HL-60 (cell line): Measurements from ENCODE around the gene RNF5.

Experiments
- DNase-seq, 2 experiments: peaks; one replicate each; pipeline ENCODE4 v3.0.0-alpha.2; 2010 to 2020; ENCODE audit warnings: low read depth in 1 of 2, low spot score in 1 of 2
- H3K27ac ChIP-seq: fragments of 250-450 bp; sonication (Bioruptor Pico); replicated peaks from 2 replicates; pipeline ENCODE4 v1.5.1; 2020; ENCODE audit warnings: mild to moderate bottlenecking, moderate library complexity
- H3K27me3 ChIP-seq: fragments of 250-450 bp; sonication (Bioruptor Pico); 2 replicates; pipeline ENCODE4 v1.5.1; 2021; ENCODE audit warnings: mild to moderate bottlenecking, moderate library complexity; ENCODE audit not compliant: insufficient read depth, poor library complexity, severe bottlenecking
- H3K4me3 ChIP-seq: replicated peaks from 2 replicates; pipeline ENCODE4 v1.5.1; 2011; ENCODE audit warnings: mild to moderate bottlenecking, control low read depth, low read length; ENCODE audit not compliant: insufficient read depth
- GABPA ChIP-seq: IDR thresholded peaks from 2 replicates; pipeline ENCODE4 v1.6.1; 2012; ENCODE audit warnings: low read depth
- POLR2AphosphoS5 ChIP-seq: IDR thresholded peaks from 2 replicates; pipeline ENCODE4 v1.6.1; 2012; ENCODE audit warnings: low read depth
- SPI1 ChIP-seq: IDR thresholded peaks from 2 replicates; pipeline ENCODE4 v1.6.1; 2012; ENCODE audit warnings: low read depth, mild to moderate bottlenecking, borderline replicate concordance
- TF ChIP-seq, protein P1 (sequence below): IDR thresholded peaks from 2 replicates; pipeline ENCODE4 v1.6.1; 2012; ENCODE audit warnings: low read depth; ENCODE audit not compliant: insufficient replicate concordance
- TF ChIP-seq, protein P2 (sequence below): IDR thresholded peaks from one replicate; pipeline ENCODE4 v1.5.1; 2011; ENCODE audit warnings: low read length, control low read depth, inconsistent platforms; ENCODE audit not compliant: insufficient read depth

Gene RNF5

DNA sequence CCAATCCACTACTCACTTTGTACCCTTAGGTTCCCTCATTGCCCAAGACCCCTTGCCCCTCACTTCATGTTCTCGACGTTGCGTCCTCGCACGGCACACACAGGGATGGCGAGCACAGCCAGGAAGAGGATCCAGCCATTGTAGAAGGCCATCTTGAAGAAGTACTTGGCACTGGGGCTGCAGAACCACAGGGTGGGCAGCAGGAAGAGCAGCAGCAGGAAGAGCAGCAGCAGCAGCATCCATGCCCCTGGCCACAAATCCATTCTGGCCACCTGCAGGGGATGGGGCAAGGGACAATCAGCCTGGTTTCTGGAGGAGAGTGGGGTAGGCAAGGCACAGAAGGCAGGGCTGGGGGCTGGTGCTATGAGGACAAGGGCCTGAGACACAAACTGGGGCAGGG lies 7.0 kb upstream of the RNF5 start:
- no peak overlapping the region for H3K4me3 ChIP-seq
- H3K27me3 ChIP-seq, result no peaks in the 10 kb centered on the region
- H3K27ac ChIP-seq, result no peak overlapping the region
- DNase-seq, result no peak
- TF ChIP-seq, protein P1, sequence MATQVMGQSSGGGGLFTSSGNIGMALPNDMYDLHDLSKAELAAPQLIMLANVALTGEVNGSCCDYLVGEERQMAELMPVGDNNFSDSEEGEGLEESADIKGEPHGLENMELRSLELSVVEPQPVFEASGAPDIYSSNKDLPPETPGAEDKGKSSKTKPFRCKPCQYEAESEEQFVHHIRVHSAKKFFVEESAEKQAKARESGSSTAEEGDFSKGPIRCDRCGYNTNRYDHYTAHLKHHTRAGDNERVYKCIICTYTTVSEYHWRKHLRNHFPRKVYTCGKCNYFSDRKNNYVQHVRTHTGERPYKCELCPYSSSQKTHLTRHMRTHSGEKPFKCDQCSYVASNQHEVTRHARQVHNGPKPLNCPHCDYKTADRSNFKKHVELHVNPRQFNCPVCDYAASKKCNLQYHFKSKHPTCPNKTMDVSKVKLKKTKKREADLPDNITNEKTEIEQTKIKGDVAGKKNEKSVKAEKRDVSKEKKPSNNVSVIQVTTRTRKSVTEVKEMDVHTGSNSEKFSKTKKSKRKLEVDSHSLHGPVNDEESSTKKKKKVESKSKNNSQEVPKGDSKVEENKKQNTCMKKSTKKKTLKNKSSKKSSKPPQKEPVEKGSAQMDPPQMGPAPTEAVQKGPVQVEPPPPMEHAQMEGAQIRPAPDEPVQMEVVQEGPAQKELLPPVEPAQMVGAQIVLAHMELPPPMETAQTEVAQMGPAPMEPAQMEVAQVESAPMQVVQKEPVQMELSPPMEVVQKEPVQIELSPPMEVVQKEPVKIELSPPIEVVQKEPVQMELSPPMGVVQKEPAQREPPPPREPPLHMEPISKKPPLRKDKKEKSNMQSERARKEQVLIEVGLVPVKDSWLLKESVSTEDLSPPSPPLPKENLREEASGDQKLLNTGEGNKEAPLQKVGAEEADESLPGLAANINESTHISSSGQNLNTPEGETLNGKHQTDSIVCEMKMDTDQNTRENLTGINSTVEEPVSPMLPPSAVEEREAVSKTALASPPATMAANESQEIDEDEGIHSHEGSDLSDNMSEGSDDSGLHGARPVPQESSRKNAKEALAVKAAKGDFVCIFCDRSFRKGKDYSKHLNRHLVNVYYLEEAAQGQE, result no peak
- TF ChIP-seq GABPA (no peak), SPI1 (no peak), POLR2AphosphoS5 (no peak)
- TF ChIP-seq, protein P2, sequence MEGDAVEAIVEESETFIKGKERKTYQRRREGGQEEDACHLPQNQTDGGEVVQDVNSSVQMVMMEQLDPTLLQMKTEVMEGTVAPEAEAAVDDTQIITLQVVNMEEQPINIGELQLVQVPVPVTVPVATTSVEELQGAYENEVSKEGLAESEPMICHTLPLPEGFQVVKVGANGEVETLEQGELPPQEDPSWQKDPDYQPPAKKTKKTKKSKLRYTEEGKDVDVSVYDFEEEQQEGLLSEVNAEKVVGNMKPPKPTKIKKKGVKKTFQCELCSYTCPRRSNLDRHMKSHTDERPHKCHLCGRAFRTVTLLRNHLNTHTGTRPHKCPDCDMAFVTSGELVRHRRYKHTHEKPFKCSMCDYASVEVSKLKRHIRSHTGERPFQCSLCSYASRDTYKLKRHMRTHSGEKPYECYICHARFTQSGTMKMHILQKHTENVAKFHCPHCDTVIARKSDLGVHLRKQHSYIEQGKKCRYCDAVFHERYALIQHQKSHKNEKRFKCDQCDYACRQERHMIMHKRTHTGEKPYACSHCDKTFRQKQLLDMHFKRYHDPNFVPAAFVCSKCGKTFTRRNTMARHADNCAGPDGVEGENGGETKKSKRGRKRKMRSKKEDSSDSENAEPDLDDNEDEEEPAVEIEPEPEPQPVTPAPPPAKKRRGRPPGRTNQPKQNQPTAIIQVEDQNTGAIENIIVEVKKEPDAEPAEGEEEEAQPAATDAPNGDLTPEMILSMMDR, result no peak

DNA sequence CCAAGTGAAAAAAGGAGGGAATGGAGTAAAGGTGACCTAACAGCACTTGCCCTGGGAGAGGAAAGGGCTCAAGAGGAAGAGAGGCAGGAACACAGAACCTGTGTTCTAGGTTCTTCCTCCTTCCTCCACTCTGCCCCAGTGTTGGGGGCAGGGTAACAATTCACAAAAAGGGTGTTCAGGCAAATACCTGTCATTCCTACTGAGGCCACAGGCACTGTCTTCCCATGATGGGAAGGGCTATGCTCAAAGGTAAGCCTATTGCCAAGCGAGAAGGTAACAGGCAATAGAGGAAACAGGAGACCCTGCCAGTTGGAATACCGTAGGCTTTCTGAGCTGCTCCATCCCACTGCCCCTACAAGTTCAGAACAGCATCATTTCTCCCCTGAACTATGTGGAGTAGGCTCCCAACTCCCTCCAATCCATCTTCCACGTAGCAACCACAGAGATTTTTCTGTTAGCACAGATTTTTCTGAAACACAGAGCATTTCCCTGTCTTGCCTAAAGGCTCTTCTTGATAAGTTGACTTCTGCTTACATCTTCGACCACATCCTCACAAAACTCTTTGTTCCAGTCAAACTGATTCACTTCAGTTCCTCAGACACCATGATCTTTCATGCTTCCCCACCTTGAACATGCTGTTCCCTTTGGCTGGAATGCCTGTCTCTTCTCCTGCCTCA lies 5.0 kb upstream of the RNF5 start:
- Histone ChIP-seq H3K27me3 (no peaks in the 10 kb centered on the region), H3K4me3 (no peak overlapping the region), H3K27ac (no peak overlapping the region)
- TF ChIP-seq, protein P1, result no peak
- TF ChIP-seq, protein P2, result no peak
- TF ChIP-seq POLR2AphosphoS5 (no peak), GABPA (no peak), SPI1 (no peak)
- no peak for DNase-seq

DNA sequence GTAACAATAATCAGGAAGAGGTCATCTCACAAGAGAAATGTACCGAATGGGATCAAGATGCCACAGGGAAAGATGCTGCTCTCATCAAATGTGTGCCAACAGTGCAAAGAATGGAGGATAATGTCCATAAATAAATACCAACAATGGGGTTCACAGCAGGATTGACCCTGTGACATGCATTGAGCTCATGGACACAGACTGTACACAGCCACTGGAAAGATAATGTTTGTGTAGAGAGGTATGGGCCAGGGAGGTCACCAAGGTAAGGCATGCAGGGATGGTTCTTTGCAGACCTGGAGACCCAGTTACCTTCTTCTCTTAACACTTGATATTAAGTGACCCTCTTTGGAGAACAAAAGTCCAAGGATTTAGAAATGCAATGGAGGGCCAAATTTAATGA lies 3.8 kb upstream of the RNF5 start:
- no peak overlapping the region for H3K27ac ChIP-seq
- no peaks in the 10 kb centered on the region for H3K27me3 ChIP-seq
- no peak for DNase-seq
- TF ChIP-seq POLR2AphosphoS5, result no peak
- no peak overlapping the region for H3K4me3 ChIP-seq

DNA sequence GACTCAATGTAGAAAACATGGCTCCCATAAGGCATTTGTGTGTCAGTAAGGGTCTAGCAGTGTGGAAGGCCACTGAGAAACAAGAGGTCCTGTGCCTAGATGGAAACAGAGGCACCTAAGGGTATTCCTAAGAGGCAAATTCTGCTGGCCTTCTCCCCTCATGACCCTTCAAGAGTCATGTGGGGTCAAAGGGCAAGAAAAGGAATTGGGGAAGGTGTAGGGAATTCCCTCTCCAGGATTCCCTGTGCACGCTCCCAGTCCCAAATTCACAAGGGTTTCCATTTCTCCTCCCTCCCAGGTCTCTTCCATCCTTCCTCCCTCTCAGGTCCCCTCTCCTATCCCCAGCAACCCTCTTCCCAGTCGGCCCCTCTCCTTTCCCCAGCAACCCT lies 2.9 kb upstream of the RNF5 start:
- DNase-seq, result no peak
- H3K27me3 ChIP-seq, result no peaks in the 10 kb centered on the region
- H3K27ac ChIP-seq, result peak overlapping the region; percentile 71
- peak overlapping the region; percentile 92 for H3K4me3 ChIP-seq
- TF ChIP-seq, protein P2, result no peak
- TF ChIP-seq POLR2AphosphoS5, result no peak
- no peak for TF ChIP-seq SPI1
- no peak for TF ChIP-seq GABPA
- TF ChIP-seq, protein P1, result no peak
